ENCODE results near the gene ITGA4.

Gene ITGA4

DNA sequence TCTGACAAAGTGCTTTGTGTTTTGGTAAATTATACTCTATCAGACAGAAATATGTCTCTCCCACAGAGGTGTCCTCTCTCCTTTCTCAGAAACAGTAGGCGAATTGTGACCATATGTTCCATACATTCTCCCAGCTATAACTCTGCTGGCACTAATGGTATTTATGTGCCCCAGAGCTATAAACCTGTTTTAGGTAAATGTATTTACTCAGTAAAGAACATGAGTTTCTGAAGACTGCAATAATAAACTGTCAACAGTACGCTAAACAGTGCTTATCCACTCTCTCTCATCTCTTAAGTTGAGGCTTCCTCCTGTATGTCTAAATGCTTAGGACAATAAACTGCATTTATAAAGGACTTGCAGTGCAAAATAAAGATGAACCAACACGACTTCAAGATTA, 58.5 kb downstream of the ITGA4 start:
- H3K4me3 ChIP-seq (ENCODE audit: low read depth, low read length): no peak overlapping the region
- H2AFZ ChIP-seq: no peak overlapping the region
- no peak overlapping the region for H3K4me2 ChIP-seq (ENCODE audit: low read length)
- H3K27ac ChIP-seq: no peak overlapping the region
- TF ChIP-seq, protein P1, sequence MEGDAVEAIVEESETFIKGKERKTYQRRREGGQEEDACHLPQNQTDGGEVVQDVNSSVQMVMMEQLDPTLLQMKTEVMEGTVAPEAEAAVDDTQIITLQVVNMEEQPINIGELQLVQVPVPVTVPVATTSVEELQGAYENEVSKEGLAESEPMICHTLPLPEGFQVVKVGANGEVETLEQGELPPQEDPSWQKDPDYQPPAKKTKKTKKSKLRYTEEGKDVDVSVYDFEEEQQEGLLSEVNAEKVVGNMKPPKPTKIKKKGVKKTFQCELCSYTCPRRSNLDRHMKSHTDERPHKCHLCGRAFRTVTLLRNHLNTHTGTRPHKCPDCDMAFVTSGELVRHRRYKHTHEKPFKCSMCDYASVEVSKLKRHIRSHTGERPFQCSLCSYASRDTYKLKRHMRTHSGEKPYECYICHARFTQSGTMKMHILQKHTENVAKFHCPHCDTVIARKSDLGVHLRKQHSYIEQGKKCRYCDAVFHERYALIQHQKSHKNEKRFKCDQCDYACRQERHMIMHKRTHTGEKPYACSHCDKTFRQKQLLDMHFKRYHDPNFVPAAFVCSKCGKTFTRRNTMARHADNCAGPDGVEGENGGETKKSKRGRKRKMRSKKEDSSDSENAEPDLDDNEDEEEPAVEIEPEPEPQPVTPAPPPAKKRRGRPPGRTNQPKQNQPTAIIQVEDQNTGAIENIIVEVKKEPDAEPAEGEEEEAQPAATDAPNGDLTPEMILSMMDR (IDR thresholded peaks at IDR 0.05): no peak
- H3K9me3 ChIP-seq (ENCODE audit: control insufficient read depth, low read length): no peaks in the 10 kb centered on the region
- H3K79me2 ChIP-seq: no peaks in the 10 kb centered on the region
- H3K36me3 ChIP-seq (ENCODE audit: control insufficient read depth, insufficient read depth, low read length): no peaks in the 10 kb centered on the region
- H3K9ac ChIP-seq: no peak overlapping the region
- no peaks in the 10 kb centered on the region for H3K4me1 ChIP-seq
- no peaks in the 10 kb centered on the region for H3K27me3 ChIP-seq (ENCODE audit: control insufficient read depth, insufficient read depth, low read length)

DNA sequence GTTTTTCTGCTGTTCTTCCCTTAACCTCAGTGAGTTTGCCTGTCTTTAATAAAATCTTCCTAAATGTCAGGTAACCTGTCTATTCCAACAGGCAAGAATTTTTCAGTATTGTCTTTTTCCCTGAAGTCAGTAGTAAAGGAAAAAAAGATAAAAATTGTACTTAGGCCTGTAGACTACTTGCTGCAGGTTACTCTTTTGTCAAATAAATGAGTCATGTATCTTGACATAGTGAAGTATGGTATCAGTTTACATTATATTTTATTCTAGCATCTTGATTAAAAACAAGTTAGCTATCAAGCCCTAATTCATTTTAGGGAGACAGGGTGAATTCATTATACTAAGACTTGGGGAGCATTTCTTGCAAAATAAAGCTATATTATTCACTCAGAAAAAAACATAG, 59.8 kb downstream of the ITGA4 start:
- H2AFZ ChIP-seq: no peak overlapping the region
- H3K27ac ChIP-seq: no peak overlapping the region
- H3K27me3 ChIP-seq (ENCODE audit: control insufficient read depth, insufficient read depth, low read length): no peaks in the 10 kb centered on the region
- no peaks in the 10 kb centered on the region for H3K79me2 ChIP-seq
- H3K4me1 ChIP-seq: no peaks in the 10 kb centered on the region
- no peak overlapping the region for H3K4me3 ChIP-seq (ENCODE audit: low read depth, low read length)
- TF ChIP-seq, protein P1 (IDR thresholded peaks at IDR 0.05): no peak
- H3K9me3 ChIP-seq (ENCODE audit: control insufficient read depth, low read length): no peaks in the 10 kb centered on the region
- H3K9ac ChIP-seq: no peak overlapping the region
- H3K4me2 ChIP-seq (ENCODE audit: low read length): no peak overlapping the region
- no peaks in the 10 kb centered on the region for H3K36me3 ChIP-seq (ENCODE audit: control insufficient read depth, insufficient read depth, low read length)

DNA sequence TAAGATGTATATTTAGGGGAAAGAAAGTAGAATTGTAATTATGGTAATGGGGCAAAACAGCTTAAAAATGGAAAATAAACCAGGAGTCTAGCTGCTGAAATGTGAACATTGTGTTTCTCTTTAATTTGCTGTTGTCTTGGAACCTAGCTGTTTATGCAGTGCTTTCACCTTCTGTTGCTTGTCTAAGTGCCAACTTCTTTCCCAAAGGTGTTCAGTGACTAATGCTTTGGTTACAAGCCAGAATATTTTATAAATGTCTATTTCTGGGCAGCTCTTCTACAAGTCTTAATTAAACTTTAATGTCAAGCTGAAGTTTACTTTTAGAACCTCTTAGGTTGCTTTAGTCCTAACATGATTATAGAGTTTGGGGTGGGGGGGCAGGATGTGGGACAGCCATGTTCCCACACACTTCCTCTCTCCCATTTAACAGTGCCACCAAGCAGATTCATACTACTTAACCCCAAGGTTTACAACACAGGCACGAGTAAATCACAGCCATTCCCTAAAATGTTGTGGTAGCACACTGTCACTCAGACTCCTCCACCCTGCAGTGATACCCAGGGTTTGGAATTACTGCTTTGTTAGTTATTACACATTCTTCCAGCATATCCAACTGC, 60.6 kb downstream of the ITGA4 start:
- Histone ChIP-seq H3K36me3 (ENCODE audit: control insufficient read depth, insufficient read depth, low read length) (no peaks in the 10 kb centered on the region), H3K4me3 (ENCODE audit: low read depth, low read length) (no peak overlapping the region), H3K4me2 (ENCODE audit: low read length) (no peak overlapping the region), H3K79me2 (no peaks in the 10 kb centered on the region), H3K9me3 (ENCODE audit: control insufficient read depth, low read length) (no peaks in the 10 kb centered on the region), H3K27me3 (ENCODE audit: control insufficient read depth, insufficient read depth, low read length) (no peaks in the 10 kb centered on the region), H2AFZ (no peak overlapping the region), H3K9ac (no peak overlapping the region), H3K4me1 (no peaks in the 10 kb centered on the region), H3K27ac (no peak overlapping the region)
- TF ChIP-seq, protein P1 (IDR thresholded peaks at IDR 0.05): no peak

DNA sequence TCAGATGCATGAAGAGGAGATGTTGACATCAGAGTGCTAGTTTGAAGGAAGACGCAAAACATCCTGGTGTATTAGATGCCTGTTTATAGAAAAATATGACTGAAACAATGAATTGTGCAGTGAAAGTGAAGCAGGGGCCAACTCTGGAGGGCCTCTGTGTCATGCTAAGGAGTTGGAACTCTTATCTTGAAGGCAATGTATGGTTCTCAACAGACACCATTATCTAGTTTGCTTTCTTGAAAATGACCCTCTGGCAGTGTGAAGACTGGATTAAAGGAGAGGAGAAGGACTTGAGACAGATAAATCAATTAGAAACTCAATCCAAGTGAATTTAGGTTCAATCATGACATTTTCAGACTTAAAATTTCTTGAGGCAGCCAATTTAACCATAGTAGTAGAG, 63.1 kb downstream of the ITGA4 start:
- Histone ChIP-seq H3K4me1 (no peaks in the 10 kb centered on the region), H3K27ac (no peak overlapping the region), H3K36me3 (ENCODE audit: control insufficient read depth, insufficient read depth, low read length) (no peaks in the 10 kb centered on the region), H2AFZ (no peak overlapping the region), H3K4me2 (ENCODE audit: low read length) (no peak overlapping the region), H3K79me2 (no peaks in the 10 kb centered on the region), H3K4me3 (ENCODE audit: low read depth, low read length) (no peak overlapping the region), H3K9me3 (ENCODE audit: control insufficient read depth, low read length) (no peaks in the 10 kb centered on the region), H3K9ac (no peak overlapping the region), H3K27me3 (ENCODE audit: control insufficient read depth, insufficient read depth, low read length) (no peaks in the 10 kb centered on the region)
- TF ChIP-seq, protein P1 (IDR thresholded peaks at IDR 0.05): no peak

DNA sequence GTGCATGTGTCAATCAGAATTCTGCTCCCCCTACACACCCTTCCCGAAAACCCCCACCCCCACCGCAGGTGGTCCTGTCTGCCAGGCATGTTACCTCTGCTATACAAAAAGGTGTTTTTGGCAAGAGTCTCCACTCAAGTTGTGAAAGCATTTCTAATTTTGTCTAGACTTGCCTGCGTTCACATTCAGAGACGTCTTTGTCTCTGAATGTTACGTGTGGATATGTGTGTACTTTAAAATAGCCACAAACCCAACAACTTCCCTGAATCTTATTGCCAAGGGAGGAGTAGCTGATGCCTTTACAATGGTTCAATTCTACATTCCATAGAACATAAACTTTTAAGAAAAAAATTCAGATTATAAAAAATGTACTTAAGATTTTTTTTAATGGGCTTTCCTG, 66.6 kb downstream of the ITGA4 start:
- no peaks in the 10 kb centered on the region for H3K36me3 ChIP-seq (ENCODE audit: control insufficient read depth, insufficient read depth, low read length)
- H3K79me2 ChIP-seq: no peaks in the 10 kb centered on the region
- no peak overlapping the region for H3K9ac ChIP-seq

More for the DNA sequence above, 66.6 kb downstream of the ITGA4 start:
- H3K4me3 ChIP-seq (ENCODE audit: low read depth, low read length): no peak overlapping the region
- no peak overlapping the region for H3K27ac ChIP-seq
- H3K4me1 ChIP-seq: no peaks in the 10 kb centered on the region
- H3K9me3 ChIP-seq (ENCODE audit: control insufficient read depth, low read length): no peaks in the 10 kb centered on the region
- no peak overlapping the region for H2AFZ ChIP-seq
- TF ChIP-seq, protein P1 (IDR thresholded peaks at IDR 0.05): no peak
- no peaks in the 10 kb centered on the region for H3K27me3 ChIP-seq (ENCODE audit: control insufficient read depth, insufficient read depth, low read length)
- H3K4me2 ChIP-seq (ENCODE audit: low read length): no peak overlapping the region

Data from parathyroid adenoma (tissue), 2 donors.